Activated CD4-positive, alpha-beta T cell treated with anti-CD3 and anti-CD28 coated beads, Interleukin-2, amount 50 U/mL, for 24 hours (primary cell): ENCODE data around the gene TANC1.

ENCODE experiments used
- DNase-seq, 2 donors: peaks; one replicate each; pipeline ENCODE4 v3.0.0-alpha.2; 2020; ENCODE audit warnings: low read depth in 1 of 2, low spot score in 1 of 2

Gene TANC1

GRCh38 chr2:159251296-159252173 lies 283.1 kb downstream of the TANC1 start:
- DNase-seq: no peak

- DNase-seq: no peak
Observed at GRCh38 chr2:159252905-159253304, 284.5 kb downstream of the TANC1 start.

GRCh38 chr2:159256159-159256558 lies 287.7 kb downstream of the TANC1 start:
- DNase-seq: no peak

GRCh38 chr2:159262226-159262625 lies 293.8 kb downstream of the TANC1 start:
- no peak for DNase-seq

GRCh38 chr2:159262904-159263303 lies 294.5 kb downstream of the TANC1 start:
- no peak for DNase-seq

GRCh38 chr2:159265171-159265576 lies 296.7 kb downstream of the TANC1 start:
- DNase-seq: no peak

GRCh38 chr2:159266554-159266953 lies 298.1 kb downstream of the TANC1 start:
- no peak for DNase-seq

GRCh38 chr2:159267921-159268320 lies 299.5 kb downstream of the TANC1 start:
- no peak for DNase-seq

- DNase-seq: no peak
Observed at GRCh38 chr2:159270744-159271379, 302.4 kb downstream of the TANC1 start.

- no peak for DNase-seq
Observed at GRCh38 chr2:159272156-159272555, 303.7 kb downstream of the TANC1 start.

GRCh38 chr2:159275111-159275510 lies 306.7 kb downstream of the TANC1 start:
- DNase-seq: no peak

GRCh38 chr2:159279700-159280099 lies 311.3 kb downstream of the TANC1 start:
- DNase-seq: no peak

- no peak for DNase-seq
Observed at GRCh38 chr2:159281002-159281401, 312.6 kb downstream of the TANC1 start.
